Measurements from ENCODE around the gene C5orf22.

- TF ChIP-seq, protein P1, sequence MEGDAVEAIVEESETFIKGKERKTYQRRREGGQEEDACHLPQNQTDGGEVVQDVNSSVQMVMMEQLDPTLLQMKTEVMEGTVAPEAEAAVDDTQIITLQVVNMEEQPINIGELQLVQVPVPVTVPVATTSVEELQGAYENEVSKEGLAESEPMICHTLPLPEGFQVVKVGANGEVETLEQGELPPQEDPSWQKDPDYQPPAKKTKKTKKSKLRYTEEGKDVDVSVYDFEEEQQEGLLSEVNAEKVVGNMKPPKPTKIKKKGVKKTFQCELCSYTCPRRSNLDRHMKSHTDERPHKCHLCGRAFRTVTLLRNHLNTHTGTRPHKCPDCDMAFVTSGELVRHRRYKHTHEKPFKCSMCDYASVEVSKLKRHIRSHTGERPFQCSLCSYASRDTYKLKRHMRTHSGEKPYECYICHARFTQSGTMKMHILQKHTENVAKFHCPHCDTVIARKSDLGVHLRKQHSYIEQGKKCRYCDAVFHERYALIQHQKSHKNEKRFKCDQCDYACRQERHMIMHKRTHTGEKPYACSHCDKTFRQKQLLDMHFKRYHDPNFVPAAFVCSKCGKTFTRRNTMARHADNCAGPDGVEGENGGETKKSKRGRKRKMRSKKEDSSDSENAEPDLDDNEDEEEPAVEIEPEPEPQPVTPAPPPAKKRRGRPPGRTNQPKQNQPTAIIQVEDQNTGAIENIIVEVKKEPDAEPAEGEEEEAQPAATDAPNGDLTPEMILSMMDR (IDR thresholded peaks at IDR 0.05): no peak
- TF ChIP-seq POLR2AphosphoS5 (IDR thresholded peaks at IDR 0.05; ENCODE audit: low read depth, low read length) (no peak), REST (IDR thresholded peaks at IDR 0.05; ENCODE audit: insufficient read depth in 1 of 2, low read depth in 2 of 2, low read length in 1 of 2) (no peak), TCF7L2 (IDR thresholded peaks at IDR 0.05; ENCODE audit: low read depth, low read length) (no peak)
These were observed 15.3 kb upstream of the C5orf22 start for GRCh38 chr5:31516802-31517201.

All from Panc1 (cell line).